TTC549 (cell line): Measurements from ENCODE around the gene RTKN2.

Experiments
- FAIRE-seq: peaks from 2 replicates; lab custom pipeline; 2012; peaks lifted over from hg19 to GRCh38; lab: Jason Lieb, UNC

RTKN2 gene

GRCh38 chr10:62170732-62171131 is 97.9 kb downstream of the RTKN2 start:
- FAIRE-seq: no peak

- FAIRE-seq: no peak
These were observed 102.1 kb downstream of the RTKN2 start for GRCh38 chr10:62166331-62167131.

- no peak for FAIRE-seq
These were observed 102.8 kb downstream of the RTKN2 start for GRCh38 chr10:62165803-62166202.

DNA sequence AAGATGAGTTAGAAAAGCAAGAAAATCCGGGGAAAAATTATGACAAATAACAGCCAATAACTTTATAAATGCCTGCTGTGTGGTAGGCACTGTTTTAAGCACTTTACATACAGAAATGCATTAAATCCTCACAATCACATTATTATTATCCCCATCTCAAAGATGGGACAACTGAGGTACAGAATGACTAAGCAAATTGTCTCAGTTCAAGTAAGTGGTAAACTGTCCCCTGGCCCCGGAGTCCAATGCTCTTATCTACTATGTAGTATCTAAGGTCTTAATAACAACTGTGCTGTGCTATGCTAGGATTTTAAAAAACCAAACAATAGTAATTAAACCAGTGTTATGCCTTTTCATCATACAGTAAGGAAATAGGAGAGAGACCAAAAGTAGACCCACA is 105.6 kb downstream of the RTKN2 start:
- no peak for FAIRE-seq

DNA sequence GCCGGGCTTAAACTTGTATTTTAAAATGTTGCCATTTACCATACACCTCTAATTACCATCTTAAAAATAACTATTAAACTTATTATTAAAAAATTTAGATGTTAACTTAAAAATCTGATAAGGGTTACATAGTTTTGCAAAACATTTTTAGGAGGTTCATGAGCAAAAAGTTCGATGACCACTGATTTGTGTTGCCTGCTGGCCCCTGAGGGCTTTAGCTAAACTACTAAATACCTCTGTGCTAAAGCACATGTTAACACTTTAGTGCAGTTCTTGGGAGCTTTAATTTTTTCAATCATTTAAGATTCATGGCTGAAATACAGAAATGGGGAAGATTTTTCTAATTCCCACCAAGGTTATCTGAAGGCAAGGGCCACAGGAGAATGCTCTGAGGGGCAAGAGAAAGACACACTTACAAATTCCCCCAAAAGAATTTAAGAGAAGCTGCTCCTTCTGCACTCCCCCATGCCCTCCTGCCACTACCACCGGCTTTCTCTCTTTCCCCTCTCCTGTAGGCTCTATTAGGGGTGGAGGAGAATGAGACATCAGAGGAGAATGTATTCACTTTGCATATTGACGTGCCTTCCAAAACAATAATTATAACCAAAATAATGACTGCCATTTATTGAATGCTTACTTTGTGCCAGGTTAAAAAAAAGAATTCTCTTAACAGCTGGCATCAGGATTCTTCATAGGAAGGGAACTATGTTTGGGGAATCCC is 106.2 kb downstream of the RTKN2 start:
- no peak for FAIRE-seq

DNA sequence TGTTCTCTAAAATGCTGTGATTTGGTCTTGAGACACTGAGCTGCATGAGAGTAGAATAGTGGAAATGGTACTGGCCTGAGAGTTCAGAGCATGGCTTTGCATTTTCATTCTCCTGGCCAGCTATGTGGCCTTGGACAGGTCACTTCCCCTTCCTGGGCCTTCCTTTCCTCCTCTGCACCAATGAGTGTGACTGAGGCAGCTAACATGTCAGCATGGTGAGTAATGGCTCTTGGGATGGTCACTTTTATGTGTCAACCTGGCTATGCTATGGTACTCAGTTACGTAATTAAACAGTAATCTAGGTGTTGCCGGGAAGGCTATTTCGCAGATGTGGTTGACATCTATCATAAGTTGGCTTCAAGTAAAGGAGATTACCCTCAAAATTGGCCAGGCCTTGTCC is 109.3 kb downstream of the RTKN2 start:
- FAIRE-seq: no peak

GRCh38 chr10:62157601-62158000 is 111.0 kb downstream of the RTKN2 start:
- no peak for FAIRE-seq

DNA sequence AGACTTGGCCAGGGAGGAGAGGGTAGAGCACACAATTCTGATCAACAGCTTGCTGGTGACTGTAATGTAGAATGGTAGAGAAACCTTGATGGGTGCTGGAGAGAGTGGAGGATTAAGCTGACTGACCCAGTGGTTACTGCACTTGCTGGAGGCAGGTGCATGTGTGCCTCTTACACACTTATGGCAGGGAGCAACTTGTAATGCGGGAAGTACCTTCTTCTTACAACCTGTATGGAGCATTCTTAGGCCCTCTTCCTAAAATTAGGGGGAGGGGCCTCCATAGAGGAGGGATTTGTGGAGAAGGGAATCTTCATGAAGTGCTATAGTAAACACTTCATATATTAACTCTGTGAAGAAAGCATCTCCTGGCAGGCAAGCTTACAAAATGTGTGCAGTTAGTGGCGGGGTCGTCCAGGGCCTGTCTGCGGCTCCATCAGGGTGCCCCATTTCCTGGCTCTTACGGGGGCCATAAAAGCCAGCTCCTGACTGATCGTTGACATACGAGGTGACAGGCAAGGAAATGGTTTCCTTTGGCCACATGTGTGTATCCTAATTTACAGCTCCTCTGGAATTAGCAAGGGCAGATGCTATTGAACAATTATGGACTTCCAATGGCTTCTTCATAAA is 113.5 kb downstream of the RTKN2 start:
- FAIRE-seq: no peak

DNA sequence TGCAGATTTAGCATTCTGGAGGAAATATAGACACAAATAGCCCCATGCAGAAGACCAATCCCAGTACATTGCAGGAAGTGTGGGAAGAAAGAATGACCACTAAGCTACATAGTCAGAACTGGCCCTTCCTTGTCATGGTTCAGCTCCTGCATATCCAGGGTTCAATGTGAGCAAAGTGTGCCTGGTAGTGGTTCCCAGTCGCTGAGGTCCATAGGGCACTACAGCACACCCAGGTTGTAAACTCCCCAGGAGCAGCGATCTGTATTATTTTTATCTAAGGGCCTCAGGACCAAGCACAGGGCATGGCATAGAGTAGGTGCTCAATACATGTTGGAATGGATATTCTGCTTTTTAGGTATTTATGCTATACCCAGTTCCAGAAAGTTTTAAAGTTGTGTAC is 114.4 kb downstream of the RTKN2 start:
- FAIRE-seq: no peak

DNA sequence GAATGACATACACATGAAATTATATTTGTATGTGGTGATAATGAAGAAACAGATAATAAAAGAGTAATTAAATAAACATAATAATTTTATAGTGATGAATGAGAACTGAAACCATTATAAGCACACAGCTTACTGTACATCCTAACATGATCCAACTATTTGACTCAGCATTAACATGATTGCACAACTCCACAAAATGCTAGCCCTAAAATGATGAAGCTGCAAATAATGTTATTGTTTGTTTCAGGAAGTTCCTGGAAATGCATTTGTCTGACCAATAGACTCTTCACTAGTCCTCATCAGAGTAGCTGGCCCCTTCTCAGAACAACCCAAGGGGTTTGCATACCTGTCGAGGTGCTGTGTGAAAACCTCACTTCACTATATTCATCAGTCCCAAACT is 115.5 kb downstream of the RTKN2 start:
- FAIRE-seq: no peak

DNA sequence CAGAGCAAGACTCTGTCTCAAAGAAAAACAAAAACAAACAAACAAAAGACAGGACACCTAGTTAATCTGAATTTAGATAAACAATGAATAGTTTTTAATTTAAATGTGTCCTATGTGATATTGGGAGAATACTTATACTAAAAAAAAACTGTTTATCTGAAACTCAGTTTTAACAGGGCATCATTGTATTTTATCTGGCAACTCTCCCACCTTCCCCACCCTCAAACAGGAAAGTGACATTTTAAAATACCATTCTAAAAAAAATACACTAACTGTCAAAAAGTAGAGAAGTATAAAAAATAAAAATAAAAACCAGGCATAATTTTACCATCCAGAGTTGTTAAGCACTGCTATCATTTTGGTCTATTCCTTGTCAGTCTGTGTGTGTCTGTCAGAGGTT is 119.0 kb downstream of the RTKN2 start:
- FAIRE-seq: no peak

DNA sequence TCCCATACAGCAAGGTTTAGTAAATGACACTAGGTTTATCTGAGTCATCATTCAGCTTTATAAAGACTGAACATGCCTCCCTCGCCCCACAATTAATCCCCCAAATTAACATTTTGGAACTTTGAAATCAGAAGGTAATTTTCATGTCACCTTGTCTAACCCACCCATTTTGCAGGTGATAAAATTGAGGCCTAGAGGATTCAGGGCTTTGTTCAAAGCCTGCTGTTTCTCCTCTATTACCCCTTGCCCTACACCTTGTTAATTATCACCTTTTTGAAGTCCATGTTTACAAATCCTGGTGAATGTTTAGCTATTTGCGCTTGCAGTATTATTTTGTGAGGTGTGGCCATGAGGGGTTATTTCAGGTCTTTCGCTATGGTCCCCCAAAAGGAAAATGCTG is 120.5 kb downstream of the RTKN2 start:
- no peak for FAIRE-seq

- FAIRE-seq: no peak
These were observed 121.2 kb downstream of the RTKN2 start for GRCh38 chr10:62147425-62147824.

GRCh38 chr10:62136931-62137330 is 131.7 kb downstream of the RTKN2 start:
- no peak for FAIRE-seq

DNA sequence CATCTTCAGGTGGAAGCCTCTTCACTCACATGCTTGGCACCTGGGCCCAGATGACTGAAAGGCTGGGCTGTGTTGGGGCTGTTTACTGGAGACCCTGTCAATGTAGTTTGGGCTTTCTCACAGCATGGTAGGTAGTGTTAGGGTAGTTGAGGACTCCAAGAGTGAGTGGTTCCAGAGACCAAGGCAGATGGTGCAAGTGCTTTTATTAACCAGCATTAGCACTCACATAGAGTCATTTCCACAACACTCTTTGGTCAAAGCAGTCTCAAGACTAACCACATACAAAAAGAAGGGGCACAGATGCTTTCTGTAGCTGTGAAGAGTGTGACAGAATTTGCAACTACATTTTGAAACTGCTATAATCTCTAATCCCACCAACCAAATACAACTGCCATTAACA is 135.0 kb downstream of the RTKN2 start:
- FAIRE-seq: no peak
